ENCODE data around the gene SMIM36.
"Not testable (repeated sequence)": the region's sequence is repeated elsewhere in the genome, so short reads cannot be mapped to it uniquely, and the experiment has no call there.

Gene SMIM36

DNA sequence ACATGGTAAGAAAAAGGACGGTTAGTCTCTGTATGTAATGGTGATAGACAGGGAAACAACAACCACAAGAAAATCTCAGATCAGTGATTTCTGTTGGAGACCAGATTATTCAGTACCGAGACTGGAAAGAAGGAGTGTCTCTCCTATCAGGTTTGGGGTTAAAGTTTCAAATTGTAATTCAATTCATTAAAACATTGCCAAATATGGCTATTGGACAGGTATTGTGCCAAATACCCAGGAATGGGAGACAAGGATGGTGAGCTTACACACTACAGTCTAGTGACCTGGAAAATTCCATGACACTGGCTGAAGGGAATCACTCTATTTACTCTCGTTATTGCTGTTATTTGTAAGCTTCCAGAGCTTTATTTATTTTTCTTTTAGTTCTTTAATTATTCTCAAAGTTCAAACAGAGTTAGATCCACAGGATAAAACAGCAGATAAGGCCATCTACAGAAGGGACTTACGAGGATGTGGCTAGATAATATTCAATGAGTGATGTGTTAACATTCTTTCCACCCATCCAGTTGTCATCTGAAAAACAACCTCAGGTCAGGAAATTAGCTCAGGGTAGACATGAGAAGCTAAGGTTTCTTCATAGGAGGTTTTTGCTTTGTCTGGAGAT is 64.6 kb downstream of the SMIM36 start:
- H3K9me3 Mint-ChIP-seq: no peaks in the 10 kb centered on the region
- H3K4me3 Mint-ChIP-seq: no peak overlapping the region
- peaks cover 24% of the 10 kb centered on the region for H3K27me3 Mint-ChIP-seq

GRCh38 chr17:55446004-55446403 is 65.2 kb downstream of the SMIM36 start:
- not testable (repeated sequence) for H3K4me1 Mint-ChIP-seq; DNase-seq (ENCODE audit: low spot score in 2 of 2); H3K4me3 Mint-ChIP-seq; H3K9me3 Mint-ChIP-seq; H3K36me3 Mint-ChIP-seq (ENCODE audit: insufficient read depth); ATAC-seq (replicated peaks; ENCODE audit: extremely low read depth, poor library complexity, severe bottlenecking); H3K27ac Mint-ChIP-seq (ENCODE audit: low read depth)
- H3K27me3 Mint-ChIP-seq: peaks cover 17% of the 10 kb centered on the region

More for the DNA sequence above, 64.6 kb downstream of the SMIM36 start:
- DNase-seq (ENCODE audit: low spot score in 2 of 2): no peak
- ATAC-seq (replicated peaks; ENCODE audit: extremely low read depth, poor library complexity, severe bottlenecking): no peak
- Mint-ChIP-seq H3K27ac (ENCODE audit: low read depth) (no peak overlapping the region), H3K4me1 (no peaks in the 10 kb centered on the region), H3K36me3 (ENCODE audit: insufficient read depth) (no peaks in the 10 kb centered on the region)

GRCh38 chr17:55444471-55445441 is 66.5 kb downstream of the SMIM36 start:
- ATAC-seq (replicated peaks; ENCODE audit: extremely low read depth, poor library complexity, severe bottlenecking): no peak
- H3K4me1 Mint-ChIP-seq: no peaks in the 10 kb centered on the region
- H3K27ac Mint-ChIP-seq (ENCODE audit: low read depth): no peak overlapping the region
- peaks cover 4% of the 10 kb centered on the region for H3K27me3 Mint-ChIP-seq
- no peak for DNase-seq (ENCODE audit: low spot score in 2 of 2)
- no peak overlapping the region for H3K4me3 Mint-ChIP-seq
- no peaks in the 10 kb centered on the region for H3K36me3 Mint-ChIP-seq (ENCODE audit: insufficient read depth)
- no peaks in the 10 kb centered on the region for H3K9me3 Mint-ChIP-seq

- Mint-ChIP-seq H3K4me1 (no peaks in the 10 kb centered on the region), H3K27ac (ENCODE audit: low read depth) (no peak overlapping the region), H3K9me3 (no peaks in the 10 kb centered on the region), H3K27me3 (no peaks in the 10 kb centered on the region), H3K36me3 (ENCODE audit: insufficient read depth) (no peaks in the 10 kb centered on the region), H3K4me3 (no peak overlapping the region)
- ATAC-seq (replicated peaks; ENCODE audit: extremely low read depth, poor library complexity, severe bottlenecking): no peak
- no peak for DNase-seq (ENCODE audit: low spot score in 2 of 2)
These were observed 67.3 kb downstream of the SMIM36 start for GRCh38 chr17:55443904-55444303.

DNA sequence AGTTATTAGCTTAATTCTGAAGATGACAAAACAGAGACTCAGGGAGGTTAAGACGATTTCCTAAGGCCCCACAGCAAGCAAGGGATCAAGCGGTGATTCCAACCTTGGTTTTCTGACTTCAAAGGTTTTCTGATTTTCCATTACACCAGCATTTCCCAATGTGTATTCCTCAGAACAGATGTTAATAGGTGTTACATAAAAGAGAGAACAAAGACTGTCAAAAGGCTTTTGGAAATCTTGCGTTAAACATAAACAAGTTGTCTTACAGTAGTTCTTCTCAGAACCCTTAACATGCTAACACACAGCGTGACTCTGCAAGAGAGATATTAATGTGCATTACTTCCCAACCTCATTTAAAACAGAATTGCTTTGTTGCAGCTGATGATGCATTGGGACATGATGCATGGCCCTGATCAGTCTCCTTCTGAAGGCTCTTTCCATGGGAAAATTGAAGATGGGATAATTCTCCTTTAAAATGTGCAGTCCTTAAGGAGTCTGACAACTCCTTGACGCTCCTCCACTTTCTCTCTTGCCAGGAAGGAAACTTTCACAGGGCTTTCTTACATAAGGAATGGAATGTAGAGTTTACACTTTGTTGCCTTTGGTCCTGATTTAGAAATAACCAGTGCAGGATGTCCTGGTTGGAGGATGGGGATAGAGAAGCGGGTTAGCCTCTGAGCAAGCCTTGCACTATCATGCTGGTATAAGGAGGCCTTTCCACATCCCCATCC is 68.1 kb downstream of the SMIM36 start:
- Mint-ChIP-seq H3K27me3 (peaks cover 5% of the 10 kb centered on the region), H3K27ac (ENCODE audit: low read depth) (no peak overlapping the region), H3K9me3 (no peaks in the 10 kb centered on the region), H3K36me3 (ENCODE audit: insufficient read depth) (no peaks in the 10 kb centered on the region), H3K4me3 (no peak overlapping the region), H3K4me1 (no peaks in the 10 kb centered on the region)
- no peak for ATAC-seq (replicated peaks; ENCODE audit: extremely low read depth, poor library complexity, severe bottlenecking)
- DNase-seq (ENCODE audit: low spot score in 2 of 2): no peak

DNA sequence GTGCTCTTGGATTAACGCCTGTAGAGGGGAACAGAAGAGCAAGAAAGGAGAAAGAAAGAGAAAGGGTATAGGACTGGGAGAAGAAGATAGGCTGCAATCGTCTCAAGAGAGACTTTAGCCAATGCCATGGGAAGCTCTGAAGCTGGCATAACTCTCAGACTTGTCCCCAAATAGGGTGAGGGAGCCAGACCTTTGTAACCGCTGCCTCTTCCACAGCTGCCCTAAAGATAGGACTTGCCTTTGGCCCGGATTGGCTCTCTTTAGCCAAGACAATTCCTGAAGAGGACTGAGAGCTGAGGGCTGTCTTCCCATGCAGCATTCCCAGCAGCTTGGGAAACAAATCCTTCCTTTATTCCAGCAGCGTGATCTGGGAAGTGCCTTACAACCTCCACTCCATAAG is 68.8 kb downstream of the SMIM36 start:
- no peak overlapping the region for H3K4me3 Mint-ChIP-seq
- peaks cover 11% of the 10 kb centered on the region for H3K27me3 Mint-ChIP-seq
- H3K4me1 Mint-ChIP-seq: no peaks in the 10 kb centered on the region
- no peaks in the 10 kb centered on the region for H3K36me3 Mint-ChIP-seq (ENCODE audit: insufficient read depth)
- H3K27ac Mint-ChIP-seq (ENCODE audit: low read depth): no peak overlapping the region
- DNase-seq (ENCODE audit: low spot score in 2 of 2): no peak
- H3K9me3 Mint-ChIP-seq: no peaks in the 10 kb centered on the region
- no peak for ATAC-seq (replicated peaks; ENCODE audit: extremely low read depth, poor library complexity, severe bottlenecking)

- no peak overlapping the region for H3K27ac Mint-ChIP-seq (ENCODE audit: low read depth)
- no peaks in the 10 kb centered on the region for H3K4me1 Mint-ChIP-seq
- DNase-seq (ENCODE audit: low spot score in 2 of 2): no peak
These were observed 69.7 kb downstream of the SMIM36 start for GRCh38 chr17:55441544-55441943.

DNA sequence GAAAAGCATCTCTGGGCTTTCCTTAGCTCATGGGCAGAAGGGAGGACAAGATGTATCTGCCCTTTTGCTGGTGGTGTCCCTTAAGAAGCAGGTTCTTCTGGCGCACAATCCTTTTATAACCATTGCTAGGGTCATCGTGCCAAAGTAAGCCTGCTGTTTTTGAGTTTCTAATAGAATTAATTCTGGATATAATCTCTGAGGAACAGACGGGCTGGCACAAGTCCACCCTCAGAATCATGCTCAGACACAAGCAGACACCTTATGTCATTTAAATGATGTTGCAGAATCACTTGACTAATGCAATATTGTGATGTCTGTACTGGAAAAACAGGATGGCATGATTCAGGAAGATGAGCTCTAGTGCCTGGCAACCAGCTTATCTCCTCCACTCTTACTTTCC is 70.9 kb downstream of the SMIM36 start:
- no peaks in the 10 kb centered on the region for H3K4me1 Mint-ChIP-seq
- DNase-seq (ENCODE audit: low spot score in 2 of 2) (no peak), ATAC-seq (replicated peaks; ENCODE audit: extremely low read depth, poor library complexity, severe bottlenecking) (no peak)

More at GRCh38 chr17:55441544-55441943, 69.7 kb downstream of the SMIM36 start:
- ATAC-seq (replicated peaks; ENCODE audit: extremely low read depth, poor library complexity, severe bottlenecking): no peak
- peaks cover 18% of the 10 kb centered on the region for H3K27me3 Mint-ChIP-seq
- H3K9me3 Mint-ChIP-seq: no peaks in the 10 kb centered on the region
- H3K4me3 Mint-ChIP-seq: no peak overlapping the region
- no peaks in the 10 kb centered on the region for H3K36me3 Mint-ChIP-seq (ENCODE audit: insufficient read depth)

DNA sequence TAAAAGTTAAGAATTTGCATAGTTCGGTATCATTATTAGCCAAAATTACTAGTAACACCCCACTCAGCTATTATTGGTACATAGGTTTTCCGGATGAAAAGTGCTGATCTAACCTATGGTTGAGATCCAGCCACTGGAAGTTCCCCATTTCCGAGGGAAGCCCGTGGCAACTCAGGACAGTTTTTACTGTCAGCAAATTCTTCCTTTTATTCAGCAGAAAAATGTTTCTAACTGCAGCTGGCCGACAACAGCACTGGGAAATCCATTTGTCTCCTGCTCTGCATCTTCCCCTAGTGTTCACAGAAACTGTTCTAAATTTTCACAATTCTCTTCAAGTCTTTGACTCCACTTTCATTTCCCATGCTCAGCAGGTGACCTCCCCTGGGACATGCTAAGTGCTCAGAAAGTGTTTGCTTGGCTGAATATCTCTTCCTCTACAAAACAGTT is 74.1 kb downstream of the SMIM36 start:
- no peaks in the 10 kb centered on the region for H3K4me1 Mint-ChIP-seq
- no peak overlapping the region for H3K4me3 Mint-ChIP-seq
- H3K27me3 Mint-ChIP-seq: peaks cover 28% of the 10 kb centered on the region
- H3K9me3 Mint-ChIP-seq: no peaks in the 10 kb centered on the region
- H3K27ac Mint-ChIP-seq (ENCODE audit: low read depth): no peak overlapping the region
- DNase-seq (ENCODE audit: low spot score in 2 of 2) (no peak), ATAC-seq (replicated peaks; ENCODE audit: extremely low read depth, poor library complexity, severe bottlenecking) (no peak)
- no peaks in the 10 kb centered on the region for H3K36me3 Mint-ChIP-seq (ENCODE audit: insufficient read depth)

More for the DNA sequence above, 70.9 kb downstream of the SMIM36 start:
- no peak overlapping the region for H3K4me3 Mint-ChIP-seq
- no peaks in the 10 kb centered on the region for H3K9me3 Mint-ChIP-seq
- H3K36me3 Mint-ChIP-seq (ENCODE audit: insufficient read depth): no peaks in the 10 kb centered on the region
- H3K27me3 Mint-ChIP-seq: peaks cover 18% of the 10 kb centered on the region
- no peak overlapping the region for H3K27ac Mint-ChIP-seq (ENCODE audit: low read depth)

- no peak overlapping the region for H3K4me3 Mint-ChIP-seq
These were observed 74.8 kb downstream of the SMIM36 start for GRCh38 chr17:55436224-55437158.

GRCh38 chr17:55435408-55435807 is 75.8 kb downstream of the SMIM36 start:
- Mint-ChIP-seq H3K9me3 (no peaks in the 10 kb centered on the region), H3K4me3 (no peak overlapping the region), H3K36me3 (ENCODE audit: insufficient read depth) (no peaks in the 10 kb centered on the region), H3K27ac (ENCODE audit: low read depth) (no peak overlapping the region), H3K27me3 (peaks cover 28% of the 10 kb centered on the region), H3K4me1 (no peaks in the 10 kb centered on the region)
- no peak for DNase-seq (ENCODE audit: low spot score in 2 of 2)
- ATAC-seq (replicated peaks; ENCODE audit: extremely low read depth, poor library complexity, severe bottlenecking): no peak

More at GRCh38 chr17:55436224-55437158, 74.8 kb downstream of the SMIM36 start:
- Mint-ChIP-seq H3K4me1 (no peaks in the 10 kb centered on the region), H3K9me3 (no peaks in the 10 kb centered on the region), H3K36me3 (ENCODE audit: insufficient read depth) (no peaks in the 10 kb centered on the region), H3K27me3 (peaks cover 28% of the 10 kb centered on the region), H3K27ac (ENCODE audit: low read depth) (no peak overlapping the region)
- DNase-seq (ENCODE audit: low spot score in 2 of 2) (no peak), ATAC-seq (replicated peaks; ENCODE audit: extremely low read depth, poor library complexity, severe bottlenecking) (no peak)

DNA sequence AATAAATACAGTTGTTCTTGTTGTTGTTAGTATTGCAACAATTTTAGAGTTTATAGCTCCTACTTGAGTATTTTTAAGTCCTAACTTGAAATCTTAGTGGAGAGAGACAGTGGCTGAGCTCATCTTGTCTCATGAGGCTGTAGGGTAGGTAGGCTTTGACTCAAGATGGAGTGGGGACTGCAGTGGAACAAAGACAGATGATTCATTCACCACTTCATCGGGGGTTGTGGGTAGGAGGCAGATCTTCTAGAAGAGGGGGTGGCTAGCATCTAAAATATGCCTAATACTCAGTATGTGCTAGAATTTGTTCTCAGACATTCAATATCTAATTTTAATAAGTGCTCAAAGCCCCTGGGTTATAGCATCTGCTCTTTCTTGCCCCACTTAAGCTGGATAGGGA is 76.5 kb downstream of the SMIM36 start:
- ATAC-seq (replicated peaks; ENCODE audit: extremely low read depth, poor library complexity, severe bottlenecking) (no peak), DNase-seq (ENCODE audit: low spot score in 2 of 2) (no peak)
- Mint-ChIP-seq H3K36me3 (ENCODE audit: insufficient read depth) (no peaks in the 10 kb centered on the region), H3K27me3 (peaks cover 28% of the 10 kb centered on the region), H3K4me3 (no peak overlapping the region), H3K4me1 (no peaks in the 10 kb centered on the region), H3K27ac (ENCODE audit: low read depth) (no peak overlapping the region), H3K9me3 (no peaks in the 10 kb centered on the region)

Measured in central memory CD8-positive, alpha-beta T cell (primary cell).